ENCODE data around the gene C3.
"Not testable (repeated sequence)": the region's sequence is repeated elsewhere in the genome, so short reads cannot be mapped to it uniquely, and the experiment has no call there.

Gene C3

GRCh38 chr19:6713773-6714692 lies 6.4 kb downstream of the C3 start:
- DNase-seq (ENCODE audit: low read depth, low spot score) = no peak

GRCh38 chr19:6712692-6713670 lies 7.5 kb downstream of the C3 start:
- DNase-seq (ENCODE audit: low read depth, low spot score) = no peak

GRCh38 chr19:6712231-6712630 lies 8.2 kb downstream of the C3 start:
- no peak for DNase-seq (ENCODE audit: low read depth, low spot score)

- DNase-seq (ENCODE audit: low read depth, low spot score) = no peak
These were observed 8.8 kb downstream of the C3 start for GRCh38 chr19:6711605-6712004.

- DNase-seq (ENCODE audit: low read depth, low spot score) = no peak
These were observed 9.4 kb downstream of the C3 start for GRCh38 chr19:6711078-6711361.

- DNase-seq (ENCODE audit: low read depth, low spot score) = no peak
These were observed 10.0 kb downstream of the C3 start for GRCh38 chr19:6710273-6711077.

GRCh38 chr19:6709549-6709948 lies 10.9 kb downstream of the C3 start:
- DNase-seq (ENCODE audit: low read depth, low spot score) = no peak

- DNase-seq (ENCODE audit: low read depth, low spot score) = not testable (repeated sequence)
These were observed 11.5 kb downstream of the C3 start for GRCh38 chr19:6708913-6709312.

GRCh38 chr19:6708346-6708745 lies 12.1 kb downstream of the C3 start:
- no peak for DNase-seq (ENCODE audit: low read depth, low spot score)

- DNase-seq (ENCODE audit: low read depth, low spot score) = no peak
These were observed 12.8 kb downstream of the C3 start for GRCh38 chr19:6707658-6708018.

- DNase-seq (ENCODE audit: low read depth, low spot score) = no peak
These were observed 13.3 kb downstream of the C3 start for GRCh38 chr19:6707011-6707657.

- no peak for DNase-seq (ENCODE audit: low read depth, low spot score)
These were observed 13.9 kb downstream of the C3 start for GRCh38 chr19:6706633-6706958.

- no peak for DNase-seq (ENCODE audit: low read depth, low spot score)
These were observed 14.4 kb downstream of the C3 start for GRCh38 chr19:6705931-6706632.

- no peak for DNase-seq (ENCODE audit: low read depth, low spot score)
These were observed 19.7 kb downstream of the C3 start for GRCh38 chr19:6700586-6701316.

- DNase-seq (ENCODE audit: low read depth, low spot score) = no peak
These were observed 20.5 kb downstream of the C3 start for GRCh38 chr19:6699935-6700334.

- DNase-seq (ENCODE audit: low read depth, low spot score) = no peak
These were observed 23.2 kb downstream of the C3 start for GRCh38 chr19:6697291-6697690.

- no peak for DNase-seq (ENCODE audit: low read depth, low spot score)
These were observed 24.1 kb downstream of the C3 start for GRCh38 chr19:6696239-6696820.

GRCh38 chr19:6694147-6694815 lies 26.2 kb downstream of the C3 start:
- DNase-seq (ENCODE audit: low read depth, low spot score) = no peak

- DNase-seq (ENCODE audit: low read depth, low spot score) = no peak
These were observed 26.8 kb downstream of the C3 start for GRCh38 chr19:6693681-6694080.
